Measurements from ENCODE around the gene LYPD4.

The LYPD4 gene

DNA sequence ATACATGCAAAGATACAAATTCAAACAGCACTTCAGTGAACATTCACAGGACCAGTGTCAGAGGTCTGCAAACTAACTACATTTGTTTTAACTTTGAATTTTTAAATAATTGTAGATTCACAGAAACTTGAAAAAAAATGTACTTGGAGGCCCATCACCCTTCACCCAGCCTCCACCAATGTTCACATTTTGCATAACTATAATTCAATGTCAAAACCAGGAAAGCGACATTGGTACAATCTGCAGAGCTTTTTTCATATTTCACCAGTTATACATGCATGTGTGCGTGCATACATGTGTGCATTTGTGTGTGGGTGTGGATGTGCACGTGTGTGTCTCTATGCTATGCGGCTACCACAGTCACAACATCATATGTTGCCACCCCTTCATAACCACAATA lies 29.2 kb downstream of the LYPD4 start:
- Histone ChIP-seq H3K79me2 (ENCODE audit: insufficient read depth, low read length) (no peaks in the 10 kb centered on the region), H3K4me3 (ENCODE audit: low read depth in 1 of 2, low read length in 2 of 2) (no peak overlapping the region), H3K36me3 (ENCODE audit: insufficient read depth, low read length) (no peaks in the 10 kb centered on the region), H3K27ac (ENCODE audit: low read length) (no peak overlapping the region), H3K9ac (ENCODE audit: low read depth, low read length) (no peak overlapping the region), H4K20me1 (ENCODE audit: insufficient read depth, low read length) (peaks cover 3% of the 10 kb centered on the region; the same call in 1 of the 2 replicates), H3K4me1 (ENCODE audit: insufficient read depth, low read length) (no peaks in the 10 kb centered on the region), H2AFZ (ENCODE audit: low read depth, low read length) (no peak overlapping the region), H3K9me3 (ENCODE audit: insufficient read depth, low read length, severe bottlenecking) (no peaks in the 10 kb centered on the region), H3K4me2 (ENCODE audit: insufficient read depth, low read length) (no peak overlapping the region), H3K27me3 (ENCODE audit: insufficient read depth, low read length, poor library complexity) (no peaks in the 10 kb centered on the region)
- no peak for ATAC-seq (ENCODE audit: insufficient read depth, low read depth)
- TF ChIP-seq EZH2 (IDR thresholded peaks at IDR 0.05; ENCODE audit: borderline replicate concordance, low read depth, low read length, severe bottlenecking) (no peak), CTCF (IDR thresholded peaks at IDR 0.05; ENCODE audit: borderline replicate concordance, extremely low read depth, low read length, poor library complexity, severe bottlenecking) (no peak)
- DNase-seq: no peak

- DNase-seq: no peak
- Histone ChIP-seq H3K36me3 (ENCODE audit: insufficient read depth, low read length) (no peaks in the 10 kb centered on the region), H2AFZ (ENCODE audit: low read depth, low read length) (no peak overlapping the region), H3K27me3 (ENCODE audit: insufficient read depth, low read length, poor library complexity) (no peaks in the 10 kb centered on the region), H3K27ac (ENCODE audit: low read length) (no peak overlapping the region), H3K9me3 (ENCODE audit: insufficient read depth, low read length, severe bottlenecking) (no peaks in the 10 kb centered on the region), H3K4me3 (ENCODE audit: low read depth in 1 of 2, low read length in 2 of 2) (no peak overlapping the region), H3K9ac (ENCODE audit: low read depth, low read length) (no peak overlapping the region), H3K4me1 (ENCODE audit: insufficient read depth, low read length) (no peaks in the 10 kb centered on the region), H3K4me2 (ENCODE audit: insufficient read depth, low read length) (no peak overlapping the region), H4K20me1 (ENCODE audit: insufficient read depth, low read length) (peaks cover 8% of the 10 kb centered on the region; the same call in 1 of the 2 replicates), H3K79me2 (ENCODE audit: insufficient read depth, low read length) (no peaks in the 10 kb centered on the region)
- TF ChIP-seq EZH2 (IDR thresholded peaks at IDR 0.05; ENCODE audit: borderline replicate concordance, low read depth, low read length, severe bottlenecking) (no peak), CTCF (IDR thresholded peaks at IDR 0.05; ENCODE audit: borderline replicate concordance, extremely low read depth, low read length, poor library complexity, severe bottlenecking) (no peak)
- no peak for ATAC-seq (ENCODE audit: insufficient read depth, low read depth)
Observed at GRCh38 chr19:41813911-41814310, 30.6 kb downstream of the LYPD4 start.

GRCh38 chr19:41811981-41812380 lies 32.5 kb downstream of the LYPD4 start:
- Histone ChIP-seq H3K9me3 (ENCODE audit: insufficient read depth, low read length, severe bottlenecking) (no peaks in the 10 kb centered on the region), H3K36me3 (ENCODE audit: insufficient read depth, low read length) (no peaks in the 10 kb centered on the region), H4K20me1 (ENCODE audit: insufficient read depth, low read length) (peaks cover 8% of the 10 kb centered on the region; the same call in 1 of the 2 replicates), H3K4me2 (ENCODE audit: insufficient read depth, low read length) (no peak overlapping the region), H3K27ac (ENCODE audit: low read length) (no peak overlapping the region), H3K4me1 (ENCODE audit: insufficient read depth, low read length) (no peaks in the 10 kb centered on the region), H2AFZ (ENCODE audit: low read depth, low read length) (no peak overlapping the region), H3K27me3 (ENCODE audit: insufficient read depth, low read length, poor library complexity) (no peaks in the 10 kb centered on the region), H3K79me2 (ENCODE audit: insufficient read depth, low read length) (no peaks in the 10 kb centered on the region), H3K4me3 (ENCODE audit: low read depth in 1 of 2, low read length in 2 of 2) (no peak overlapping the region), H3K9ac (ENCODE audit: low read depth, low read length) (no peak overlapping the region)
- TF ChIP-seq EZH2 (IDR thresholded peaks at IDR 0.05; ENCODE audit: borderline replicate concordance, low read depth, low read length, severe bottlenecking): no peak
- no peak for TF ChIP-seq CTCF (IDR thresholded peaks at IDR 0.05; ENCODE audit: borderline replicate concordance, extremely low read depth, low read length, poor library complexity, severe bottlenecking)
- ATAC-seq (ENCODE audit: insufficient read depth, low read depth): no peak
- no peak for DNase-seq

- Histone ChIP-seq H3K9ac (ENCODE audit: low read depth, low read length) (no peak overlapping the region), H3K79me2 (ENCODE audit: insufficient read depth, low read length) (no peaks in the 10 kb centered on the region), H3K4me3 (ENCODE audit: low read depth in 1 of 2, low read length in 2 of 2) (no peak overlapping the region), H3K9me3 (ENCODE audit: insufficient read depth, low read length, severe bottlenecking) (no peaks in the 10 kb centered on the region), H3K36me3 (ENCODE audit: insufficient read depth, low read length) (no peaks in the 10 kb centered on the region), H3K4me2 (ENCODE audit: insufficient read depth, low read length) (no peak overlapping the region), H3K27me3 (ENCODE audit: insufficient read depth, low read length, poor library complexity) (no peaks in the 10 kb centered on the region), H3K4me1 (ENCODE audit: insufficient read depth, low read length) (no peaks in the 10 kb centered on the region), H3K27ac (ENCODE audit: low read length) (no peak overlapping the region), H4K20me1 (ENCODE audit: insufficient read depth, low read length) (peaks cover 8% of the 10 kb centered on the region; the same call in 1 of the 2 replicates), H2AFZ (ENCODE audit: low read depth, low read length) (no peak overlapping the region)
- TF ChIP-seq CTCF (IDR thresholded peaks at IDR 0.05; ENCODE audit: borderline replicate concordance, extremely low read depth, low read length, poor library complexity, severe bottlenecking): no peak
- no peak for TF ChIP-seq EZH2 (IDR thresholded peaks at IDR 0.05; ENCODE audit: borderline replicate concordance, low read depth, low read length, severe bottlenecking)
- DNase-seq (no peak), ATAC-seq (ENCODE audit: insufficient read depth, low read depth) (no peak)
Observed at GRCh38 chr19:41811036-41811435, 33.4 kb downstream of the LYPD4 start.

Measured in DND-41 (cell line).